ENCODE measurements around the gene ZNF586.

Gene ZNF586

DNA sequence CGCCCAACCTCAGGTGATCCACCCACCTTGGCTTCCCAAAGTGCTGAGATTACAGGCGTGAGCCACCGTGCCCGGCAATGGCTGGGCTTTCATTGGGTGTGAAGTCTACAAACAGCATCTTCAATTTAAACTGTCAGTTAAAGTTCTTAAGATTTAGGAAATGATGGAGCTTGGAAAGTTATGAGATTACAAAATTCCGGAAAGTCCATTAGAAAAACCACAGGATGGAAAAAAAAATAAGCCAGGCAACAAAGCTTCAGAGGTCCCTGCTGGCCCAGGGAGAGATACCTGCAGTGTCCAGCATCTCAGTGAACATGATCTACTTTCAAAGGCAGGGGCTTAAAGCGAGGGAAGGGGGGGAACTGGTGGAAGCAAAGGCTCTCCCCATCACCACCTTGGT lies 56.0 kb downstream of the ZNF586 start:
- no peak for DNase-seq

DNA sequence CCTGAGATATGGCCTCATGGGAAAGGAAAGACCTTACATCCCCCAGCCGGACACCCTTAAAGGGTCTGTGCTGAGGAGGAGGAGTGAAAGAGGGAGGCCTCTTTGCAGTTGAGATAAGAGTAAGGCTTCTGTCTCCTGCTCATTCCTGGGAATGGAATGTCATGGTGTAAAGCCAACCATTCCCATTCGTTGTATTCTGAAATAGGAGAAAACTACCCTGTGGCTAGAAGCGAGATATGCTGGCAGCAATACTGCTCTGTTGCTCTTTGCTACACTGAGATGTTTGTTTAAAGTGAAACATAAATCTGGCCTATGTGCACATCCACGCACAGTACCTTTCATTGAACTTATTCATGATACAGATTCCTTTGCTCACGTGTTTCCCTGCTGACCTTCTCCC lies 59.8 kb downstream of the ZNF586 start:
- no peak for DNase-seq

DNA sequence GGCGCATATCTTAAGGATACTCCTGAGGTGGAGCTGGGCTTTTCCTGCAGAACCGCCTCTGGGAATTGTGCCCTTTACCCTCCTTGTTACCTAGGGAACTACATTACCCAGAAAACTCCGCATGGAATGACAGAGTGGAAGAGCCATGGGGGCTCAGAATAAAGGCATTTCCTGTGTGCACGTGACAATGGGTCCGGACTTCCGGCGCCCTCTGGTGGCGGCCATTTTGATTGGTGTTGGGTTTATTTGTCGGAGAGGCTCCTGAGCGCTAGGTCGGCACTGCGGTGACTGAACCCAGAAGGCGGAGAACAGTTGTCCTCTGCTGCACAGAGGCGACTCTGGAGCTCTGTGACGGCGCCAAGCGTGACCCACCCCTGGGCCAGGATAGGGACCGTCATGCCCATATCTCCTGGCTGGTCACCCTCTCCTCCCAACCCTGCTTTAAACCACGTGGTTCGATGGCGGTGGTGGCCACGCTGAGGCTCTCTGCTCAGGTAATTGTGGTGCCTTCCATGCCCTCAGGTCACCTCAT lies 60.7 kb downstream of the ZNF586 start, which contains the start of gene ZNF587B:
ZNF587B (plus strand) TSS at position 229 of the 532 bp plus-strand sequence; CDS start at position 459, 230 bp downstream.
- no peak for DNase-seq
